T-helper 1 cell treated with Interleukin-12 subunit alpha and Interleukin-12 subunit beta and Interleukin-4 antibody, amounts not matched to agents 30 ng/mL and 1 ng/mL, for 36 hours (primary cell): ENCODE data around the gene SORCS2. TPM values are rescaled to one million over a fixed set of nuclear protein-coding genes. Genes with fewer than 3 reads are reported as not detected.

ENCODE experiments used
- intact Hi-C: fragments of 100-400 bp; cut with micrococcal nuclease; formaldehyde crosslinking; loops from one replicate; pipeline ENCODE4 v1.15.1; 2024
- total RNA-seq: library from RNA; stranded (reverse); gene quantifications from 2 replicates; pipeline ENCODE4 v1.2.3, GENCODE V29; 2022

Gene SORCS2
- total RNA-seq, 1 donor from 2014 or later, result not detected

DNA sequence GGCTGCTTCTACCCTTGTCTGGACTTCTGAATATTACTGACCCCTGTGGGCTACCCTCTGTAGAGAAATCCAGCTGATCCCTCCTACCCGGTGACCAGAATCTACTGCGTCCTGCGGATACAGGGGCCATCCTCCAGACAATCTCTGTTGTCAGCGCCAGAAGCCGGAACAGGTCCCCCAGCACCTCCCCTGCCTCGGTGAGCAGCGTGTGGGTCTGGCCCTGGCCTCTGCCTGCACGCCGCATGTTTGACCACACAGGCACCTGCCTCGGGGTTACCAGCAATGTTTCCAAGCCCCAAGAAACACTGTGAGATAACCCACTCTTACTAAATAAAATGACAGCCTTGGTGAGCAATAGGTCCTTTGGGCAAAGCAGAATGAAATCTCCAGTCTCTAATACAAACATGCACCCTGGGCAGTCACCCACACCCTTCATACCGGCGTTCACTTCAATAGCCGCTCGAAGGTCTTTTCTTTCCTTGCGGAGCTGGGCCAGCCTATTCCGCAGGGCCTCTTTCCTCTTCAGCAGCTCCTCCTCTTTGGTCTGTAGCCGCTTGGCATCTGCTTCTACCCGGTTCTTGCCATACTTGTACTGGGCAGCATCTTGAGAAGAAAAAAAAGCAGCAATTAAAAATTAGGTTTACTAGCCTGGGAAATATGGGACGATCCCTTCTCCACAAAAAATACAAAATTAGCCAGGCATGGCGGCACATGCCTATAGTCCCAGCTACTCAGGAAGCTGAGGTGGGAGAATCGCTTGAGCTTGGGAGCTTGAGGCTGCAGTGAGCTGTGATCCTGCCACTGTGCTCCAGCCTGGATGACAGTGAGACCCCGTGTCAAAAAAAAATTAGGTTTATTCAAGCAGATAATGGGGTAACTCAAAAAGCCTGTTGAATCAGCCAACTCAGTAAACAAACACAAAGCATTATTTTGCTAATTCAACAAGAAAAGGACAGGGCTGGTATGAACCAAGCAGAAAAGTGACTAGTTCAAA lies 582.3 kb downstream of the SORCS2 start:
- intact Hi-C loops, result no loop called here

DNA sequence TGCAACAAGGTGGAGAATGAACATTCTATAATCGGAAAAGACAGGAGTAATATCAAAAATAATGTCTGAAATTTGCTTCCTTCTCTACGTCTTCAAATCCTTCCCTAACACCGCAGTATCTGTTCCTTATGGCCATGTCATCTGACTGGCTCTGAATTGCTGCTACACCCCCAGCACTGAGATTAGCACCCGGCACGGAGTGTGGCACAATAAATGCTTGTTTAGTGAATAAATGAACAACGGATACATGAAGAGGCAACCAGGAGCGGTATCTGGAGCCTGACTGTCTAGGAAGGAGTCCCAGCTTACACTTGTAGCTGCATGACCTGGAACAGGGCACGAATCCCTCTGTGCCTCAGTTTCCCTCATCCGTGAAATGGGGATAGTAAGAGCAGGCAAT lies 583.1 kb downstream of the SORCS2 start:
- intact Hi-C loops, result no loop called here

DNA sequence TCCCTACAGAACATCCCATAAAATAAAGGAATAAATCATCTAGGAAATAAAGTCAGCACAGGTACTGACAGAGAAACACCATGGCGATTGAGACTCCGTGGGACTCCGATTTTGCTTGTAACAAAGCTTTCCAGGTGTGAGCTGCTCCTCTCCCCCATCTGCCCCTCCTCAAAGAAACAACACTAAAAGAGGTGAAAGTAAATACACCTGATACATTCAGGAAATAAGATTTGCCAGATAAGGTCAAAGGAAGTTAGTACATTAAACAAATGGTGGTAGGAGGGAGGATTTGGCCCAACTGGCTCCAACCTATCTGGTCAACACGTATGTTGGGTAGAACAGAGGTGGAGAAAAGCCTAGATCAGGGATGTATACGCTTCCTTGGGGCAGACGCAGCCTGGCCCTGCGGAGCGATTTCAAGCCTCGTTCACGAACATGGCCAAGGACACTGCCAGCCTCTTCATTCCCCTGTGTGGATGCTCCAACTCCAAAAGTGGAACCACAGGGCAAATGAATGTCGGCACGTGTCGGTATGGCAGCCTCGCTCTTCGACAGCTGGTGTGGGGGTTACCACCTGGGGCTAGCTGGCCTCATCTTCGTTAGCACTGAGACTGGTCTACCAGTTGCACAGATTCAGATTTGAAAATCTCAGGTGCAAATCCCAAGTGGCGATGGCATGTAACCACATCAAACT lies 584.8 kb downstream of the SORCS2 start:
- intact Hi-C loops, result no loop called here

DNA sequence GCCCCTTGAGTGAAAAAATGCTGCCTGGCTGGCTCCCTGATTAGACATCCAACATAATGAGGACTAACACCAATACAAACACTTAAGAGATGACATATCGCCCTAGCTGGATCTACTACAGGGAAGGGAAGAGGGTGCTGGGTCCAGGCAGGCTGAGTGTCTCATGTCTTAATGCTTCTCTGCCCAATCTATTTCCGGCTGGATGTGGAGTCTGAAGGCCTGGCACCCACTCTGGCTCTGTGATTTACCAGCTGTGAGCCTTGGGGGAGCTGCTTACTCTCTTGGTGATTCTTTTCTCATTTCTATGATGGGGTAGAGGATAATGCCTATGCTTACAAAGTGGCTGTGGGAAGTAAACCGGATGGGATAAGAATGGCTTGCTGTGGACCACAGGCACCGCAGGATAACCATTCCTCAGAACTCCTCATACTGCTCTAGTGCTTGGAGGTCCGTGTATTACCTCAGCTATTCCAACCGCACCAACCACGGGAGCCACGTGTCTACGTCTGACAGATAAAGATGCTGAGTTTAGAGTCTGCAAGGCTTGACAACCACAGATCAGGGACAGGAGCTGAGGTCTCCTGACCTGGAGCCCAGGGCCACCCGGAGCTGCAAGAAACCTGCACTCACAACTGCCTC lies 585.7 kb downstream of the SORCS2 start:
- intact Hi-C loops, result no loop called here

DNA sequence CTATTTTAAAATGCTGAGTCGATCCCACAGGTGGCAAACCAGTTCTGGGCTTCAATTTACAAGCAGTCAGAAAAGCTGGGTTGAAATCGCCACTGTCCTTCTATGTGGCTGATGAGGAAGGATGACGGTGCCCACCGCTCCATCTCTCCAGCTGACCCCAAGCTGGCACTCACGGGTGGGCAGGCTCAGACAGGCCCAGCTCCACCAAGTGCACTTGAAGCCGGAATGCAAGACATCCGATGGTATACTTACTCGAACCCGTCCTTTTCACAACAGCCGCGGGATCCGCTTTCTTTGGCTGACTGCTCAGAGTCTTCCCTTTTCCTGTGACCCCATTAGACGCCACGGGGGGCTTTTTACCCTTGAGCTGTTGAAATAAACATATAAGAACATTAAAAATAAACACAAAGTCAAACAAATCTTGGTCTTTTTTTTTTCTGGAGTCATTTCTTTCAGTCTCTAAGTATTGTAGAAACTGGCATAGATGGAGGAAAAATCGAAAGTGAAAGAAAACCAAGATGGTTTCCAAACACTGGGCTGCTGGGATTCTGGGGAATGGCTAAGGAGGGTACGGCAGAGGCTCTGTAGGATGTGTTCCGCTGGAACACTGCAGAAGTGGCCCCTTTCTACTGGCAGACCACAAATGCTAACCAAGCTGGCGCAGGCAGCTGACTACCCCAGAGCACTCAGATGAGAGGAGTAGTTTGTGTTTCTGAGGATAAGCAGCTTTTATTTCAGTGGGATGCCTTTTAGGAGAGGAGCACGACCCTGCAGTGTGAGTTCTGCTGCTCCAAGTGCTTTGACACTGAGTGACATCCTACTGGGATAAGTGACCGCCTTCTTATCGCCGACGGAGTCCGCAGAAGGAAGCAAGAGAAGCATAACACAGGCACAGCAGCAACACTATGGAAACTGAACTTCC lies 586.4 kb downstream of the SORCS2 start:
- intact Hi-C loops, result no loop called here

DNA sequence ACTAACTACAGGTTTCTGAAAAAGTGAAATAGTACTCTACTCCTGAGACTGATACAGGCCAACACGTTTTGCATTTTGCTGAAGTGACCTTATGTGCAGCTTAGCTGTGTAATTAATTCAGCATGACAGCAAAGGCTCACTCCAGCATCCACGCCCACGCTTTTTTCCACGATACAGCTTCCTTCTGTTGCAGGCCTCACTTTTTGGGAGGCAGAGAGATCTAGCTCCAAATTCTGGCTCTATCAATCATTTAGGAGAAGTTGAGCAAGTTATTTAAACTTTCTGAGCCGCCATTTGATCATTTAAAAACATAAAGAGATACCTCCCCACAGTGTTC lies 587.1 kb downstream of the SORCS2 start:
- intact Hi-C loops, result no loop called here

DNA sequence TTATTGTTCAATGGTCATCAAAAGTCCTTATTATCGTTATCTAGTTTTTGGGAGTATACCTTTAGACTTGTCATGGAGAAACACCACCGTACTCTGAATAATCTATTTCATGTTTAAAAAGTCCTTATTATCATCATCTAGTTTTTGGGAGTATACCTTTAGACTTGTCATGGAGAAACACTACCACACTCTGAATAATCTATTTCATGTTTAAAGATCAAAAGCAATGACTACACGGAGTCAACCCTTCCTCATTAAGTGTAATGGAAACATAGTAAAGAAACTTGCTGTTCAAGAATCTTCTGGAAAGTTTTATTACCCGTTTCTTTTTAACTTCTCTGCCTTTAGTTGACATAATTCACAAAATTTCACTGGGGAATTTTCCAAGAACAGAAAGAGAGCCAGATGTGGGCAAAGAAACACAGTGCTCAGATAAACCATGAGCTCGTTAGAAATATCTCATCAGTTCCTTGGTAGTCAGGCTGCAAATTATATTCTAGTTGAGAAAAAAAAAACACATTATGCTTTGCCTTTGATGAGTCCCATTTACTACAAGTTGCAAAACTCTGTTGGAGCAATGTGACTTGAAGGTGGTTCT lies 588.5 kb downstream of the SORCS2 start:
- intact Hi-C loops, result no loop called here

DNA sequence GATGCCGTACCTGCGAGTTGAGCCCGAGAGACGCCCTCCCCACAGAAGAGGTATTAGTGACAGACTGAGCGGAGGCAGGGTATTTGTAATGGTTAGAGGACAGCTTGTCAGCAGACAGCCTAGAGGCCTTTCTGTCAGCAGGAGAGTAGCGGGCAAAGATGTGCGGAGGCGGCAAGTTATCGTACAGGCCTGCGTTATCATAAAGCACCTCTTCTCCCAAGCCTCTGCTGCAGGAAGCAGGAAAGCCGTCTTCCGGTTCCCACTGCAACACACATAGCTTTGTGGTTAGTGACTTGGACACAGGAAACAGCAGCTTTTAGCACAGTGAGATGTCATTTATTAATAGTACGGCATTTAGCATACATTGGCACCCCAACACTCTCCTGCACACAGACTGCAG lies 589.0 kb downstream of the SORCS2 start:
- intact Hi-C loops, result no loop called here

DNA sequence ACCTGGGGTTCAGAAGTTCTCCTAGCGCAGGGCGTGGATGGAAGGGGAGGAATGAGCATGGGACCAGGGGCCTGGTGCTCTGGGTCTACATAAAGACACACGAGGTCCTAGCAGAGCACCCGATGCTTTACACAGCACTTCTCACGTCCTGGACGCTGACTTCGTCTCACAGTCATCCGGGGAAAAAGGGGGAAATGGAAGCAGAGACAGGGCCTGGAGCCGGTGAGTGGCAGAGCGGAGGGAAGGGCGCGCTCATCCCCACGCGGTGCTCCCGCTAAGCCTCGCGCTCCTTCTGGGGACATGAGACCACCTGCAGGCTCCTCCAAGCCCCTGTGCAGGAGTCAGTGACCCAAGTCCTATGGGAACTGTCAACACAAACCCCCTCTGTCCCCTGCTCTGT lies 589.7 kb downstream of the SORCS2 start:
- intact Hi-C loops, result no loop called here

DNA sequence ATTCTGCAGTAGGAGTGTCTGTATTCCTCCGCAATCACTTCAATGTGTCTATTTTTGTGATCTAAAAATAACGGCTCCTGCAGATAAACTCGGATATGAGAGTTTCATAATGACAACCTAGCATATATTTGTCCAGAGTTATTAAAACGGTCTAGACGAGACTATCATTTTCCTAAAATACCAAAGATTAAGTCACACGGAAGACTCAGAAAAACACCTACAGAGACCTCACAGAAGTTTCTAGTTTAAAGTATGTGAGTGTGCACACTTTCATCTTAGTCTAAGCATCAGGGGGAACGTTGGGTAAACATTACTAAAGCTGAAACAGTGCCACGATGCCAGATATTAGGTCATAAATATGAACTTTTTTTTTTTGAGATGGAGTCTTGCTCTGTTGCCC lies 590.4 kb downstream of the SORCS2 start:
- intact Hi-C loops, result no loop called here

DNA sequence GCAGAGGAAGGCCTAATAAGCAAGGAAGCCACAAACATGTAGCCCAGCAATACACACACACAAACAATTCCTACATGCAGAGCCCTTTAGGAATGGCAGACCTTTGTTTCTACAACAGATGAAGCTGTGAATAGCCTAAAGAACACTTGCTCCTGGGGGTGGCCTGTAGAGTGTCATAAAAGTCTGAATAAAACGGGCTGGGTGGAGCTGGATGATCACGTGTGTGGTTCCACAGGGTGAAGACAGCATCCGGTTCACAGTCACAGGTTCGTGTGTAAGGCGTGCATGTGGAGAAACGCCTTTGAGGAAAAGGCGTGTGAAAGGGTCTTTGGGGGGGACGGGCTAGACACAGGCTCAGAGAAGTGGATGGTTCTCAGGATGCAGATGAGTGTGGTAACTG lies 591.2 kb downstream of the SORCS2 start:
- intact Hi-C loops, result no loop called here

DNA sequence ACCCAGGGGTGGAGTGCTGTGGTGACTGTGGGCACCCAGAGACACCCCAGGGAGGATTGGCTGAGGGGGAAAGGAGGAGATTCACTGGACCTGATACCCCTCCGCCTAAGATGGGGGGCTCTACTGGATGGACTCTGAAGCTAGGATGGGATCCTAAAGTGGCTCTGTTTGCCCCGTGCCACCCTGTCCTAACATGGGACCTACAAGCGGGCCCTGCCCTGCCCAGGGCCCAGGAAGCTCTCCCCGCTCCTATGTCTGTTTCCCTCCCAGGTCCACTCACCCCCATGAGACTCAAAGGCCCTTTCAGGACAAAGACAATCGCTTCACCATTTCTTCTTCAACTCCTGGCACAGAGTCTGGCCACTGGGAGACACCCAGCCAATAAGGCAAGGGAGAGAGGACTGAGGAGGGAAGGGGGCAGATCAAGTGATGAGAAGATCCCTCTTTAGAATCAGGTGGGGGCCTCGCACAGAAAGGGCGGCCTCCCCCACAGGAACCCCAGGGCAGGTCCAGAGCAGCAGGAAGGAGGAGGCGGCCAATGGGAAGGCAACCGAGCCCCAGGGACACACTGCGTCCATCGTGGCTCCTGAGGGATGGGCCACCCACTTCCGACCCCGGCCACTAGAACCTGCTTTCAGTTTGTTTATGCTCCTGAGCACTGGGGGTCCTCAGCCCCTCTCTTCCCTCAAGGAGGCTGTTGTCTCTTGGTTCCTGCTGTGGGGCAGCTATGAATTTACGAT lies 592.0 kb downstream of the SORCS2 start:
- intact Hi-C loops, result no loop called here

DNA sequence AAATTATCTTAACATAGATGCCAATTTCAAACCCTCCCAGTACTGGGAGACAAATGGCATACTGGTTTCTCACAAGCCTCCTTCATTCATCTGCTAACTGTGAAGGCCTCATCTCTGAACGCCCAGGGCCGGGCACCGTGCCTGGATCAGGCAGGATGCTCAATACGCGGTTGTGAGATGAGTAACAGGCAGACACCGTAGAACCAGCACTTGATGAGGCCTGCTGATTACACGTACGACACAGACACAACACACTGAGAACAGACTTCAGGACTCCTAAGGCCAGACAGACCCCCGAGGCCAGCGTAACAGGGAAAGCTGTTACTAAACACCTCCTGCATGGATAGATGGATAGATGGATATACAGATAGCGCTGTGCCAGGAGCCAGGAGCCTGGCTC lies 592.7 kb downstream of the SORCS2 start:
- intact Hi-C loops, result no loop called here

DNA sequence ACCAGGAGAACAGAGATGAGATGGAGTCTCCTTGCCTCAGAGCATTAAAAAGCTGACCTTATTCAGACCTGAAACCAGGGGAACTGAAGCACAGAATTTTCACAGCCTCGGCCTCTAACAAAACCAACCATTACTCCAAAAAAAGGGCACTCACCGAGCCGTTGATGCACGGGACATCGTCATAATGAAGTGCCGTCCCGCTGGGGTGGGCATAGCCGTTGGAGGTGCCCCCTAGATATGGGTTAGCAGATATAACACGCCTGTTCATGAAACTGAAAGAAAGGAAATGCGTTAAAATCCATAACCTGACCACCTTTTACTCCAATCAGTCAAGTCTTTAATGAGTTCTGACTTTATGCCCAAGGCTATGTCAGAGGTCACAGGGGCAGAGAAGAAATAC lies 593.7 kb downstream of the SORCS2 start:
- intact Hi-C loops, result no loop called here

DNA sequence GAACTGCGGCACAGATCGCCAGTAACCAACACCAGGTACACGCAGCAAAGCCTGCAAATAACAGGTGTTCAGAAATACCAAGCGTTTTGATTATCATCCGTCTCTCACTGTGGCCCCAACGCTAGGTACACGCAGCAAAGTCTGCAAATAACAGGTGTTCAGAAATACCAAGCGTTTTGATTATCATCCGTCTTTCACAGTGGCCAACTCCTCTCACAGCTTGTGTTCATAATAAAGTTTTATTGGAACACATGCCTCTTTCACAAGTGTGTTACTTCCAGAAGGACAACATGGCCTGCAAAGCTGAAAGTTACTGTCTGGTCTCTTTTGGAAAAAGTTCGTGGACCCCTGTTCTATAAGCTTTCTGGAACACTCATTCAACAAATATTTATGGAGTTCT lies 594.2 kb downstream of the SORCS2 start:
- intact Hi-C loops, result no loop called here

DNA sequence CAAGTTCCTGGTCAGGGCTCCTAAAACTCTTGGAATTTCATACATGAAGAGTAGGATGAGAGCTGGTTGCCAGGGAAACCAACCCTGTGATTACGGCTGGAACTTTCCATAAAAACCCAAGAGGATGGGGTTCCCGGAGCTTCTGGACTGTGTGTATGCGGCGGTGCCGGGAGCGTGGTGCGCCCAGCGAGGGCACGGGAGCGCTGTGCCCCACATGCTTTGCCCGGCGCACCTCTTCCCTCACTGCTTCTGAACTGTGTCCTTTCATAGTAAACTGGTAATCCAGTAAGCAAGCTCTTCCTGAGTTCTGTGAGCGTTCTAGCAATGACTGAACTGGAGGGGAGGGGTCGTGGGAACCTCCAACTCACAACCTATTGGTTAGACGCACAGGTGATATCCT lies 594.7 kb downstream of the SORCS2 start:
- intact Hi-C loops, result no loop called here

DNA sequence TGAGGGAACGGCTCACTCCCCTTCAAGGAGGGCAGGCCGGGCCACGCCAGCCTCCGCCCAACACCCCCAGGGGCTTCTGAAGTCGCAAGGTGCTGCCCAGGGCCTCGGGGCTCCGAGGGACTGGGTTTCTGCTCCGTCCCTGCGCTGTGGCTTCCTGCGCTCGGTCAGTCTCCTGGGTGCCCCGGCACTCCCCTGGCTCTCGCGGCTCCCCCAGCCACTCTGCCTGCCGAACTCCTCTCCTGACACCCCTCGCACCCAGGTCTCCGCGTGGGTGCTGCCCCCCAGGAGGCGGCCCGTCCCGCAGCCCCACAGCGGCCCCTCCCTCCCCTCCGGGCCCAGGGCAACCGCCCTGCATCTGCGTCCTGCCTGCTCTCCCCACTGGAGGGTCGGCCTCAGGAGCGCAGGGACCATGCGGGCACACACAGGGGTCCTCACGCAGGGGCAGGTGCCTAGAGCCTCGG lies 595.4 kb downstream of the SORCS2 start:
- intact Hi-C loops, result no loop called here

DNA sequence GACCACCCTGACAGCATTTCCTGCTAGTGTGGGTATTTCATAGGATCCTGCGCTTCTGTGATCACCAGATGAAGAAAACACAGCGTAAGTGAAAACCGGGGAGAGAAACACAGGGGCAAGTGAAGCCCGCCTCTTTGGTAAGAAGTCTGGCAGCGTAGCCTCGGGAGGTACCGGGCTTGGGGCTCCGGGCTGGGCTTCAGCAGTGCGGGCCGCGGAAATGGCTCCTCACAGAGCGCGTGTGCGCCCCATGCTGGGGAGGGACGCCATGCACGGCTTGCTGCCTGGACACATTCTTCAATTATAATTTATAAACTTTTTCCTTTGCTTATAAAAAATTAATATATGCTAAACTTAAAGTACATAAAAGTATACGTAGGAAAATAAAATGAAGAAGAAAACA lies 595.9 kb downstream of the SORCS2 start:
- intact Hi-C loops, result no loop called here

DNA sequence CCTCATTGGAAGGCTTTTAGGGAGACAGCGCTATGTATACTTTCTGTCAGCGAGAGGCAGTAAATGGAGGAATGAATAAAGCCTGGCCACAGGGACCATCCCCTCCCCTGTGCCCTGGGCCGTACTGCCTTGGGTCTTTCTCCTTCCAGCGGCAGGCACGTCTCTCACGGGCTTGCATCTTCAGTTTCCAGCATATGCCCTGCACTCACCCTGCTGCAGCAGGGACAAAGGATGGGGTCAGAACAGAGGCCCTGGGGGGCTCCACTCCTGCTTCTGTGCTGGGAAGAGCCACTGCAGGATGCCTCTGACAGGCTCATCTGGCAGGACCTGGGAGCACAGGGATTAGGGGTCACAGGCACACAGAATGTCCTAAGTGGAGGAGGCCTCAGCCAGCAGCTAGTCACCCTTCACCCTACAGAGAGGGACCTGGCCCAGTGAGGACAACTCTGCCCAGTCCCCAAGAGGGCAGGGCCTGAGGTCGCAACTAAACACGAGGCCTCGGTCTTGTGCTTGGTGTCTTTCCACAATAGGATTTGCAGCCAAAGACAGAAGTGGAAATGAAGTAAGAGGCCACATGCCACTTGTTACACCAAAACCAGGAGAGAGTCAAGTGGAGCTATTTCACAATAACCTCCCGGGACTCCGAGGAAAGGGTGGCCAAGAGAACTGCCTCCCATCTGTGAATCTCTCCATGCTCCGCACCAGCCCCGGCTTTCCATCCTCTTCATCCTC lies 596.5 kb downstream of the SORCS2 start:
- intact Hi-C loops, result no loop called here
